Lung (tissue), 12 donors: ENCODE data around the gene AGO3. TPM values are rescaled to one million over a fixed set of nuclear protein-coding genes. Genes with fewer than 3 reads are reported as not detected.

ENCODE experiments used
- ATAC-seq: fragments of 200-7000 bp; cut with Tn5 transposase; one replicate; pipeline ENCODE4 v1.9.1; 2020; ENCODE audit warnings: moderate number of reproducible peaks; ENCODE audit not compliant: insufficient read depth, low FRiP score
- DNase-seq, 3 donors: peaks; one replicate each; pipeline ENCODE4 v3.0.0-alpha.2; 2013 to 2017
- H3K27ac ChIP-seq, 2 donors: one replicate each; pipeline ENCODE4 v1.5.1; 2013; ENCODE audit warnings: mild to moderate bottlenecking in 2 of 2, moderate library complexity in 2 of 2, control low read depth in 1 of 2, inconsistent platforms in 1 of 2, low read depth in 1 of 2, low read length in 1 of 2
- H3K27me3 ChIP-seq, 3 donors: one replicate each; pipeline ENCODE4 v1.5.1; 2013; ENCODE audit warnings: low read length in 2 of 3; ENCODE audit not compliant: control insufficient read depth in 3 of 3, insufficient read depth in 3 of 3
- H3K36me3 ChIP-seq, 4 donors: one replicate each; pipeline ENCODE4 v1.5.1; 2013; ENCODE audit warnings: low read length in 4 of 4, mild to moderate bottlenecking in 1 of 4, moderate library complexity in 1 of 4; ENCODE audit not compliant: control insufficient read depth in 4 of 4, insufficient read depth in 4 of 4
- H3K4me1 ChIP-seq, 5 donors: one replicate each; pipeline ENCODE4 v1.5.1; 2013; ENCODE audit warnings: low read length in 5 of 5, mild to moderate bottlenecking in 2 of 5, moderate library complexity in 1 of 5; ENCODE audit not compliant: control insufficient read depth in 5 of 5, insufficient read depth in 5 of 5
- H3K4me3 ChIP-seq: one replicate; pipeline ENCODE4 v1.5.1; 2013; ENCODE audit warnings: mild to moderate bottlenecking, control low read depth, moderate library complexity
- H3K9ac ChIP-seq, 2 donors: one replicate each; pipeline ENCODE4 v1.5.1; 2013; ENCODE audit warnings: low read length in 2 of 2, control low read depth in 1 of 2; ENCODE audit not compliant: insufficient read depth in 1 of 2
- H3K9me3 ChIP-seq, 4 donors: one replicate each; pipeline ENCODE4 v1.5.1; 2013; ENCODE audit warnings: low read length in 3 of 4, mild to moderate bottlenecking in 1 of 4, moderate library complexity in 1 of 4; ENCODE audit not compliant: control insufficient read depth in 4 of 4, insufficient read depth in 3 of 4
- CTCF ChIP-seq: IDR thresholded peaks from 2 replicates; pipeline ENCODE4 v1.5.1; 2012; ENCODE audit warnings: mild to moderate bottlenecking; ENCODE audit errors: control extremely low read depth, extremely low read depth
- WGBS, 2 donors: extraction: QIAGEN DNeasy Blood & Tissue Kit; methylation state at CpG; one replicate each; pipeline ENCODE4 v1.1.7; 2013; 5-methylcytosine and 5-hydroxymethylcytosine counted together
- polyA plus RNA-seq, 2 donors: library from polyadenylated mRNA; stranded (reverse); fragments of 200-250 nt; gene quantifications; one replicate each; pipeline ENCODE4 v1.2.1, GENCODE V29; 2013
- total RNA-seq, 2 donors: library from RNA; depleted of rRNA in 1 of 2; stranded (reverse); fragments of >200 nt in 1 of 2; gene quantifications; one replicate each; pipeline ENCODE4 v1.2.1, GENCODE V29; 2014 to 2021
- donor health status: control.
- donor health status: control.
- donor health status: Bipolar disorder and iron deficiency.
- donor health status: healthy.
- donor health status: DM: yes; HTN: yes; CAD: no.

The AGO3 gene
- total and polyA plus RNA-seq, 4 donors: 4.4 to 60.4 (median 19.6) TPM

GRCh38 chr1:35914717-35915116 is 16.2 kb upstream of the AGO3 start:
- Histone ChIP-seq H3K36me3 (peaks cover 42 to 66% (median 45%) of the 10 kb centered on the region in 4 donors), H3K9me3 (no peaks in the 10 kb centered on the region), H3K27me3 (no peaks in the 10 kb centered on the region), H3K27ac (no peak overlapping the region), H3K4me3 (no peak overlapping the region), H3K4me1 (no peaks in the 10 kb centered on the region), H3K9ac (no peak overlapping the region)
- DNase-seq (no peak), ATAC-seq (no peak)
- no peak for TF ChIP-seq CTCF
- WGBS, 2 donors: 97 to 100% methylated on average over 1 of the region's 1 CpG

- 63 to 68% methylated on average over 2 of the region's 2 CpGs for WGBS, 2 donors
- no peak for TF ChIP-seq CTCF
- DNase-seq (peak in 2 of 3 donors; percentile 65 to 77), ATAC-seq (no peak)
- Histone ChIP-seq H3K27ac (no peak overlapping the region), H3K9ac (no peak overlapping the region), H3K4me3 (no peak overlapping the region), H3K27me3 (no peaks in the 10 kb centered on the region), H3K9me3 (no peaks in the 10 kb centered on the region), H3K4me1 (no peaks in the 10 kb centered on the region), H3K36me3 (peaks cover 34 to 63% (median 47%) of the 10 kb centered on the region in 4 donors)
These were observed 15.2 kb upstream of the AGO3 start for GRCh38 chr1:35915693-35916092.

GRCh38 chr1:35923791-35924221 is 7.1 kb upstream of the AGO3 start:
- no peak for ATAC-seq
- H3K9me3 ChIP-seq: no peaks in the 10 kb centered on the region
- no peak for TF ChIP-seq CTCF

GRCh38 chr1:35924838-35925237 is 6.1 kb upstream of the AGO3 start:
- ATAC-seq: no peak
- no peak for DNase-seq
- WGBS, 2 donors: 71 to 73% methylated on average over 1 of the region's 1 CpG
- peaks cover 0 to 3% (median 0%) of the 10 kb centered on the region in 5 donors for H3K4me1 ChIP-seq
- H3K9ac ChIP-seq: no peak overlapping the region
- H3K27me3 ChIP-seq: no peaks in the 10 kb centered on the region
- no peak for TF ChIP-seq CTCF
- no peak overlapping the region for H3K27ac ChIP-seq
- no peaks in the 10 kb centered on the region for H3K9me3 ChIP-seq
- no peak overlapping the region for H3K4me3 ChIP-seq
- peaks cover 0 to 14% (median 5%) of the 10 kb centered on the region in 4 donors for H3K36me3 ChIP-seq

More at GRCh38 chr1:35923791-35924221, 7.1 kb upstream of the AGO3 start:
- DNase-seq: peak in 1 of 3 donors; percentile 30
- Histone ChIP-seq H3K27ac (no peak overlapping the region), H3K27me3 (no peaks in the 10 kb centered on the region), H3K4me3 (no peak overlapping the region), H3K36me3 (peaks cover 7 to 24% (median 9%) of the 10 kb centered on the region in 4 donors), H3K9ac (no peak overlapping the region), H3K4me1 (no peaks in the 10 kb centered on the region)
